K562 (cell line): ENCODE measurements around the gene EXOC4. TPM values are rescaled to one million over a fixed set of nuclear protein-coding genes. Genes with fewer than 3 reads are reported as not detected.

Experiments used
- ATAC-seq: fragments of 200-7000 bp; cut with Tn5 transposase; 3 replicates; pipeline ENCODE4 v1.9.1; 2020; ENCODE audit warnings: moderate library complexity
- BruUV-seq: library from RNA; stranded (reverse); fragments of 400-500 nt; replicated peaks from 2 replicates; lab custom pipeline; 2021; lab: Mats Ljungman, UMichigan
- CTCF ChIA-PET: fragments of 300-600 bp; formaldehyde crosslinking; extraction: SDS; loops from one replicate; lab custom pipeline; 2021; ENCODE audit warnings: low intra/inter-chr PET ratio; lab: Yijun Ruan, JAX
- POLR2A ChIA-PET: fragments of 300-600, 350-650 bp; sonication (Branson Sonifier 250); formaldehyde crosslinking; extraction: SDS; loops from one replicate; lab custom pipeline; 2021; ENCODE audit warnings: antibody characterized with exemption, inconsistent platforms; lab: Yijun Ruan, JAX
- DNase-seq, 4 experiments: peaks; one replicate each; pipeline versions ENCODE4 v3.0.0 to v3.0.0-alpha.2; 2011 to 2018; ENCODE audit warnings: low spot score in 3 of 4, mixed read lengths in 3 of 4; ENCODE audit errors: extremely low read depth in 1 of 4
- FAIRE-seq: peaks from 2 replicates; lab custom pipeline; 2011; peaks lifted over from hg19 to GRCh38; lab: Jason Lieb, UNC
- H2AFZ ChIP-seq: 2 replicates; pipeline ENCODE4 v1.6.0; 2011; ENCODE audit warnings: low read depth, low read length, control low read depth, inconsistent platforms
- H3K27ac ChIP-seq: fragments of 200-600 bp; 3 replicates; pipeline ENCODE4 v1.8.0; 2011; ENCODE audit warnings: low read depth, mild to moderate bottlenecking, control low read depth, inconsistent platforms, low read length, moderate library complexity, mixed read lengths; ENCODE audit errors: extremely low read depth
- H3K27me3 ChIP-seq, 2 experiments: fragments of 300-600 bp in 1 of 2; 2 replicates in 1 of 2; 3 replicates in 1 of 2; pipeline versions ENCODE4 v1.6.0 to v1.8.0; 2011; ENCODE audit warnings: inconsistent platforms in 2 of 2, low read length in 2 of 2, mild to moderate bottlenecking in 1 of 2, mixed read lengths in 1 of 2, moderate library complexity in 1 of 2; ENCODE audit not compliant: control insufficient read depth in 2 of 2, insufficient read depth in 2 of 2
- H3K36me3 ChIP-seq: fragments of 300-600 bp; 3 replicates; pipeline ENCODE4 v1.8.0; 2011; ENCODE audit warnings: mild to moderate bottlenecking, low read length, inconsistent platforms; ENCODE audit not compliant: control insufficient read depth, insufficient read depth
- H3K4me1 ChIP-seq, 2 experiments: fragments of 200-600 bp in 1 of 2; replicated peaks in 1 of 2; 2 replicates in 1 of 2; 3 replicates in 1 of 2; pipeline versions ENCODE4 v1.5.1 to v1.8.0; 2011; ENCODE audit warnings: inconsistent platforms in 2 of 2, low read length in 2 of 2, mild to moderate bottlenecking in 1 of 2, mixed read lengths in 1 of 2, moderate library complexity in 1 of 2; ENCODE audit not compliant: control insufficient read depth in 2 of 2, insufficient read depth in 2 of 2
- H3K4me2 ChIP-seq: 2 replicates; pipeline ENCODE4 v1.6.1; 2011; ENCODE audit warnings: low read length, control low read depth, inconsistent platforms, mixed read lengths; ENCODE audit not compliant: insufficient read depth
- H3K4me3 ChIP-seq: fragments of 200-600 bp; sonication (generic), shearing (Covaris generic); 2 replicates; pipeline ENCODE4 v1.5.1; 2016; ENCODE audit warnings: control low read depth, inconsistent platforms
- H3K79me2 ChIP-seq: fragments of 200-600 bp; 3 replicates; pipeline ENCODE4 v1.8.0; 2011; ENCODE audit warnings: low read length, inconsistent platforms; ENCODE audit not compliant: control insufficient read depth, insufficient read depth
- H3K9ac ChIP-seq, 2 experiments: 2 replicates each; pipeline versions ENCODE4 v1.6.0 to v1.6.1; 2011; ENCODE audit warnings: low read depth in 2 of 2, low read length in 2 of 2, control low read depth in 1 of 2, inconsistent platforms in 1 of 2, mild to moderate bottlenecking in 1 of 2, mixed read lengths in 1 of 2; ENCODE audit not compliant: insufficient read depth in 1 of 2
- H3K9me1 ChIP-seq: one replicate; pipeline ENCODE4 v1.6.0; 2011; ENCODE audit warnings: inconsistent platforms, mild to moderate bottlenecking, low read length, moderate library complexity; ENCODE audit not compliant: control insufficient read depth, insufficient read depth
- H3K9me3 ChIP-seq: replicated peaks from 2 replicates; pipeline ENCODE4 v1.5.1; 2011; ENCODE audit warnings: low read depth, low read length, inconsistent platforms; ENCODE audit not compliant: control insufficient read depth, insufficient read depth
- H4K20me1 ChIP-seq: replicated peaks from 2 replicates; pipeline ENCODE4 v1.6.1; 2011; ENCODE audit warnings: low read length, inconsistent platforms, mixed read lengths; ENCODE audit not compliant: control insufficient read depth, insufficient read depth
- BCL6 ChIP-seq: fragments of 250-450 bp; sonication (Bioruptor Pico); IDR thresholded peaks from 2 replicates; pipeline ENCODE4 v1.4.0; 2020
- ELK1 ChIP-seq: sonication (generic); formaldehyde crosslinking; IDR thresholded peaks from 2 replicates; pipeline ENCODE4 v1.8.1; 2022; ENCODE audit warnings: missing genetic modification reagents
- JUN ChIP-seq, 2 experiments: sonication (generic) in 1 of 2; formaldehyde crosslinking in 1 of 2; IDR thresholded peaks; 2 replicates each; pipeline versions ENCODE4 v1.6.1 to v1.8.0; 2012 to 2022; ENCODE audit warnings: borderline replicate concordance in 2 of 2, mild to moderate bottlenecking in 2 of 2, improper control_type of control experiment in 1 of 2, low read depth in 1 of 2, low read length in 1 of 2, missing genetic modification reagents in 1 of 2
- MGA ChIP-seq: fragments of 450-650 bp; IDR thresholded peaks from 2 replicates; pipeline ENCODE4 v1.6.1; 2016; ENCODE audit warnings: mild to moderate bottlenecking, moderate library complexity
- SAFB2 ChIP-seq: fragments of 200-400 bp; formaldehyde crosslinking; IDR thresholded peaks from 2 replicates; pipeline ENCODE4 v1.6.1; 2018; ENCODE audit warnings: borderline replicate concordance, low read length, low read depth, moderate library complexity; ENCODE audit not compliant: severe bottlenecking
- SUPT5H ChIP-seq: fragments of 450-650 bp; IDR thresholded peaks from 2 replicates; pipeline ENCODE4 v1.6.1; 2016
- TCF3 ChIP-seq: sonication (generic); formaldehyde crosslinking; IDR thresholded peaks from 2 replicates; pipeline ENCODE4 v1.4.0; 2020; ENCODE audit warnings: mild to moderate bottlenecking, missing genetic modification reagents
- ZBTB9 ChIP-seq: fragments of 450-650 bp; formaldehyde crosslinking; IDR thresholded peaks from 2 replicates; pipeline ENCODE4 v1.4.0; 2020; ENCODE audit warnings: mild to moderate bottlenecking, moderate library complexity
- ZNF12 ChIP-seq: sonication (generic); formaldehyde crosslinking; IDR thresholded peaks from 2 replicates; pipeline ENCODE4 v1.4.0; 2020; ENCODE audit warnings: mild to moderate bottlenecking, missing genetic modification reagents
- WGBS: fragments of 100-300 bp; shearing (Covaris generic); methylation state at CpG from one replicate; pipeline ENCODE4 v1.1.6; 2016; ENCODE audit warnings: low coverage, mixed read lengths; ENCODE audit not compliant: insufficient coverage; ENCODE audit errors: missing lambda C conversion rate; 5-methylcytosine and 5-hydroxymethylcytosine counted together
- in situ Hi-C: fragments of 300-500 bp; cut with MboI; formaldehyde crosslinking; loops from 4 replicates; pipeline ENCODE4 v1.15.0; 2018; ENCODE audit warnings: inconsistent platforms, mixed read lengths
- intact Hi-C: fragments of 100-400 bp; cut with micrococcal nuclease; formaldehyde crosslinking; loops from 2 replicates; pipeline ENCODE4 v1.14.2; 2022
- polyA plus RNA-seq, 8 experiments: library from polyadenylated mRNA; depleted of rRNA in 4 of 8; stranded (reverse) in 5 of 8; unstranded in 3 of 8; fragments of >200 nt; fragmentation: Nextera tagmentation in 2 of 8; fragmentation: Illumina TruSeq in 1 of 8; extraction: Ambion mirVana in 2 of 8; extraction: Trizol in 1 of 8; gene quantifications; 2 replicates each; pipeline versions ENCODE4 v1.2.1 to v1.2.3, GENCODE V29; 2011 to 2014; ENCODE audit warnings: inconsistent platforms in 1 of 8, missing spikeins in 1 of 8
- total RNA-seq, 7 experiments: library from RNA; depleted of rRNA in 6 of 7; stranded (reverse); fragments of >200 nt in 6 of 7; fragmentation: Illumina TruSeq in 2 of 7; extraction: Trizol in 2 of 7; gene quantifications; 2 replicates each; pipeline versions ENCODE4 v1.2.1 to v1.2.3, GENCODE V29; 2011 to 2021; ENCODE audit warnings: low replicate concordance in 1 of 7

EXOC4 gene
- total and polyA plus RNA-seq, 9 of the 15 experiments (the other 6 are each of a cell fraction or from before 2014, with no cell fraction given) = 18.5 to 73.1 (median 46.6) TPM

DNA sequence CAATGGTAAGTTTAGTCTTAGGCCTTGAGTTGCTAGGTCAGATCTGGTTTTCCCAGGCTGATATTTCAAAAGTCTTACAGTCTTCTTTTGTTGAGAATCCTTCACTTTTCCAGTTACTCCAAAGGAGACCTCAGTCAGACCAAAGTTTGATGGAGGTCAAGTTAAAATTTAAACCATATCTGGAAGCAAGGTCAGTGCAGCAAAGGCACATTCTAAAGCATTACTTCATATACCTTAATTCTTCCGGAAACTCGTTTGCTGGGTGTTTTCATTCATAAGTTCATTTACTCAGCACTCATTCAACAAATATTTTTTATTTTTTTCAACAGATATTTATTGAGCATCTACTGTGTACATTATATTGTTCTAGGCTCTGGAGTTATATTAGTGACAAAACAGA is 471.3 kb downstream of the EXOC4 start:
- Histone ChIP-seq H3K9me3 (no peaks in the 10 kb centered on the region), H3K4me2 (no peak overlapping the region), H3K9me1 (no peaks in the 10 kb centered on the region), H4K20me1 (no peaks in the 10 kb centered on the region), H3K36me3 (no peaks in the 10 kb centered on the region), H3K79me2 (no peaks in the 10 kb centered on the region), H3K27ac (no peak overlapping the region), H3K9ac (no peak overlapping the region), H3K4me1 (no peaks in the 10 kb centered on the region), H2AFZ (no peak overlapping the region), H3K27me3 (no peaks in the 10 kb centered on the region), H3K4me3 (no peak overlapping the region)
- FAIRE-seq = no peak
- 49% methylated on average over 2 of the region's 2 CpGs for WGBS
- POLR2A ChIA-PET = no interaction called here
- no peak for DNase-seq
- no peak for ATAC-seq
- CTCF ChIA-PET = no interaction called here
- intact Hi-C loops = no loop called here
- no TSS peak for BruUV-seq
- in situ Hi-C loops = no loop called here
- TF ChIP-seq ZNF12 (CRISPR knock-in tag) = no peak
- no peak for TF ChIP-seq MGA
- no peak for TF ChIP-seq BCL6 (CRISPR knock-in tag)
- TF ChIP-seq JUN (IDR thresholded peaks at IDR 0.05; ENCODE audit: borderline replicate concordance, low read depth, low read length) = no peak
- TF ChIP-seq JUN (CRISPR knock-in tag; IDR thresholded peaks at IDR 0.05; ENCODE audit: borderline replicate concordance) = no peak
- TF ChIP-seq SAFB2 = no peak
- no peak for TF ChIP-seq ZBTB9 (CRISPR knock-in tag)
- no peak for TF ChIP-seq TCF3 (CRISPR knock-in tag)
- no peak for TF ChIP-seq SUPT5H
- no peak for TF ChIP-seq ELK1 (CRISPR knock-in tag)
